ENCODE results near the gene AP2A2.

The AP2A2 gene

GRCh38 chr11:1017269-1018005, 91.8 kb downstream of the AP2A2 start:
- no peak for DNase-seq

- DNase-seq: no peak
These were observed 92.4 kb downstream of the AP2A2 start for GRCh38 chr11:1018091-1018490.

GRCh38 chr11:1019321-1019910, 93.7 kb downstream of the AP2A2 start:
- DNase-seq: no peak

- DNase-seq: no peak
These were observed 94.7 kb downstream of the AP2A2 start for GRCh38 chr11:1020211-1020905.

- DNase-seq: no peak
These were observed 96.7 kb downstream of the AP2A2 start for GRCh38 chr11:1022411-1022810.

- DNase-seq: no peak
These were observed 97.5 kb downstream of the AP2A2 start for GRCh38 chr11:1022908-1023810.

GRCh38 chr11:1023811-1024596, 98.3 kb downstream of the AP2A2 start:
- DNase-seq: no peak

GRCh38 chr11:1024597-1025409, 99.1 kb downstream of the AP2A2 start:
- no peak for DNase-seq

GRCh38 chr11:1025410-1026162, 99.9 kb downstream of the AP2A2 start:
- no peak for DNase-seq

GRCh38 chr11:1026163-1026450, 100.4 kb downstream of the AP2A2 start:
- DNase-seq: no peak

GRCh38 chr11:1026641-1027482, 101.2 kb downstream of the AP2A2 start:
- DNase-seq: no peak

- DNase-seq: no peak
These were observed 102.0 kb downstream of the AP2A2 start for GRCh38 chr11:1027483-1028290.

- DNase-seq: no peak
These were observed 102.5 kb downstream of the AP2A2 start for GRCh38 chr11:1028291-1028540.

- no peak for DNase-seq
These were observed 102.9 kb downstream of the AP2A2 start for GRCh38 chr11:1028616-1029015.

GRCh38 chr11:1029051-1029450, 103.4 kb downstream of the AP2A2 start:
- no peak for DNase-seq

GRCh38 chr11:1029654-1030053, 104.0 kb downstream of the AP2A2 start:
- DNase-seq: no peak

- no peak for DNase-seq
These were observed 104.4 kb downstream of the AP2A2 start for GRCh38 chr11:1030086-1030485.

- DNase-seq: no peak
These were observed 104.9 kb downstream of the AP2A2 start for GRCh38 chr11:1030556-1030955.
